ENCODE results near the gene METTL26. TPM values are rescaled to one million over a fixed set of nuclear protein-coding genes. Genes with fewer than 3 reads are reported as not detected.

METTL26 gene
- polyA plus RNA-seq, 2 of the 4 experiments (the other 2 are of a cell fraction) = 47.2 to 78.3 TPM

DNA sequence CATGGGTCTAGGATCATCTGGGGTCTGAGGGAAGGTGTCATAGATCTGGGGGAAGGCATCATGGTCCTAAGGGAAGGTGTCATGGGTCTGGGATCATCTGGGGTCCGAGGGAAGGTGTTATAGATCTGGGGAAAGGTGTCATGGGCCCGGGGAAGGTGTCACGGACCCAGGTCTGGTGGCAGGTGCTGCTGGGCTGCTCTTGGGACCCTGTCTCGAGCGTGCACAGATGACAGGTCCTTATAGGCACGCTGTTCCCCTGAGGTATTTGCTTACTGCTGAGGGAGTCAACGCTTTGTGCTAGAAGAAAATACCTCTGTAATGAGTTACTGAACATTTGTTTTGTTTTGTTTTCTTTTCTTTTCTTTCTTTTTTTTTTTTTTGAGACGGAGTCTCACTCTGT, 44.9 kb downstream of the METTL26 start (continued):
- TF ChIP-seq, protein P1, sequence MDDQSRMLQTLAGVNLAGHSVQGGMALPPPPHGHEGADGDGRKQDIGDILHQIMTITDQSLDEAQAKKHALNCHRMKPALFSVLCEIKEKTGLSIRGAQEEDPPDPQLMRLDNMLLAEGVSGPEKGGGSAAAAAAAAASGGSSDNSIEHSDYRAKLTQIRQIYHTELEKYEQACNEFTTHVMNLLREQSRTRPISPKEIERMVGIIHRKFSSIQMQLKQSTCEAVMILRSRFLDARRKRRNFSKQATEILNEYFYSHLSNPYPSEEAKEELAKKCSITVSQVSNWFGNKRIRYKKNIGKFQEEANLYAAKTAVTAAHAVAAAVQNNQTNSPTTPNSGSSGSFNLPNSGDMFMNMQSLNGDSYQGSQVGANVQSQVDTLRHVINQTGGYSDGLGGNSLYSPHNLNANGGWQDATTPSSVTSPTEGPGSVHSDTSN (IDR thresholded peaks at IDR 0.05) = no peak
- TF ChIP-seq RCOR1 (IDR thresholded peaks at IDR 0.05; ENCODE audit: low read depth, low read length) (no peak), ZSCAN20 (CRISPR knock-in tag; IDR thresholded peaks at IDR 0.05) (no peak)
- TF ChIP-seq, protein P2, sequence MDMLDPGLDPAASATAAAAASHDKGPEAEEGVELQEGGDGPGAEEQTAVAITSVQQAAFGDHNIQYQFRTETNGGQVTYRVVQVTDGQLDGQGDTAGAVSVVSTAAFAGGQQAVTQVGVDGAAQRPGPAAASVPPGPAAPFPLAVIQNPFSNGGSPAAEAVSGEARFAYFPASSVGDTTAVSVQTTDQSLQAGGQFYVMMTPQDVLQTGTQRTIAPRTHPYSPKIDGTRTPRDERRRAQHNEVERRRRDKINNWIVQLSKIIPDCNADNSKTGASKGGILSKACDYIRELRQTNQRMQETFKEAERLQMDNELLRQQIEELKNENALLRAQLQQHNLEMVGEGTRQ (IDR thresholded peaks at IDR 0.05) = no peak

DNA sequence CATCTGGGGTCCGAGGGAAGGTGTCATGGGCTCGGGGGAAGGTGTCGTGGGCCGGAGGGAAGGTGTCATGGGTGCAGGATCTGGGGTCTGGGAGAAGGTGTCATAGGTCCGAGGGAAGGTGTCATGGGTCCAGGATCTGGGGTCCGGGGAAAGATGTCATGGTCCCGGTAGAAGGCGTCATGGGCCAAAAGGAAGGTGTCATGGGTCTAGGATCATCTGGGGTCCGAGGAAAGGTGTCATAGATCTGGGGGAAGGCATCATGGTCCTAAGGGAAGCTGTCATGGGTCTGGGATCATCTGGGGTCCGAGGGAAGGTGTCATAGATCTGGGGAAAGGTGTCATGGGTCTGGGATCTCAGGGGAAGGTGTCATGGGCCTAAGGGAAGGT, 45.3 kb downstream of the METTL26 start:
- H3K4me3 ChIP-seq = peak overlapping the region; percentile 90
- no peak for DNase-seq (ENCODE audit: low read depth in 1 of 2, low spot score in 1 of 2)
- WGBS (ENCODE audit: missing lambda C conversion rate) = 66% methylated on average over 10 of the region's 10 CpGs
- ChIA-PET POLR2A (interaction anchor here (0.8 to 1.2 kb wide), 3 partner anchors 31 to 46 kb away, joined by 3 to 4 read pairs (median 4); partner anchors contain the start of gene METTL26), CTCF (interaction anchor here (0.8 to 3.1 kb wide), 10 partner anchors 10 to 71 kb away, joined by 3 to 14 read pairs (median 4); no protein-coding TSS in a partner anchor)
- H3K4me2 ChIP-seq = peak overlapping the region; percentile 96
- TF ChIP-seq SREBF2 (IDR thresholded peaks at IDR 0.05) = no peak
- TF ChIP-seq, protein P3, sequence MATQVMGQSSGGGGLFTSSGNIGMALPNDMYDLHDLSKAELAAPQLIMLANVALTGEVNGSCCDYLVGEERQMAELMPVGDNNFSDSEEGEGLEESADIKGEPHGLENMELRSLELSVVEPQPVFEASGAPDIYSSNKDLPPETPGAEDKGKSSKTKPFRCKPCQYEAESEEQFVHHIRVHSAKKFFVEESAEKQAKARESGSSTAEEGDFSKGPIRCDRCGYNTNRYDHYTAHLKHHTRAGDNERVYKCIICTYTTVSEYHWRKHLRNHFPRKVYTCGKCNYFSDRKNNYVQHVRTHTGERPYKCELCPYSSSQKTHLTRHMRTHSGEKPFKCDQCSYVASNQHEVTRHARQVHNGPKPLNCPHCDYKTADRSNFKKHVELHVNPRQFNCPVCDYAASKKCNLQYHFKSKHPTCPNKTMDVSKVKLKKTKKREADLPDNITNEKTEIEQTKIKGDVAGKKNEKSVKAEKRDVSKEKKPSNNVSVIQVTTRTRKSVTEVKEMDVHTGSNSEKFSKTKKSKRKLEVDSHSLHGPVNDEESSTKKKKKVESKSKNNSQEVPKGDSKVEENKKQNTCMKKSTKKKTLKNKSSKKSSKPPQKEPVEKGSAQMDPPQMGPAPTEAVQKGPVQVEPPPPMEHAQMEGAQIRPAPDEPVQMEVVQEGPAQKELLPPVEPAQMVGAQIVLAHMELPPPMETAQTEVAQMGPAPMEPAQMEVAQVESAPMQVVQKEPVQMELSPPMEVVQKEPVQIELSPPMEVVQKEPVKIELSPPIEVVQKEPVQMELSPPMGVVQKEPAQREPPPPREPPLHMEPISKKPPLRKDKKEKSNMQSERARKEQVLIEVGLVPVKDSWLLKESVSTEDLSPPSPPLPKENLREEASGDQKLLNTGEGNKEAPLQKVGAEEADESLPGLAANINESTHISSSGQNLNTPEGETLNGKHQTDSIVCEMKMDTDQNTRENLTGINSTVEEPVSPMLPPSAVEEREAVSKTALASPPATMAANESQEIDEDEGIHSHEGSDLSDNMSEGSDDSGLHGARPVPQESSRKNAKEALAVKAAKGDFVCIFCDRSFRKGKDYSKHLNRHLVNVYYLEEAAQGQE (IDR thresholded peaks at IDR 0.05) = no peak
- no peak for TF ChIP-seq NR3C1 (IDR thresholded peaks at IDR 0.05)
- TF ChIP-seq ZNF302 (CRISPR knock-in tag; IDR thresholded peaks at IDR 0.05) = no peak
- TF ChIP-seq, protein P4, sequence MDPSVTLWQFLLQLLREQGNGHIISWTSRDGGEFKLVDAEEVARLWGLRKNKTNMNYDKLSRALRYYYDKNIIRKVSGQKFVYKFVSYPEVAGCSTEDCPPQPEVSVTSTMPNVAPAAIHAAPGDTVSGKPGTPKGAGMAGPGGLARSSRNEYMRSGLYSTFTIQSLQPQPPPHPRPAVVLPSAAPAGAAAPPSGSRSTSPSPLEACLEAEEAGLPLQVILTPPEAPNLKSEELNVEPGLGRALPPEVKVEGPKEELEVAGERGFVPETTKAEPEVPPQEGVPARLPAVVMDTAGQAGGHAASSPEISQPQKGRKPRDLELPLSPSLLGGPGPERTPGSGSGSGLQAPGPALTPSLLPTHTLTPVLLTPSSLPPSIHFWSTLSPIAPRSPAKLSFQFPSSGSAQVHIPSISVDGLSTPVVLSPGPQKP (IDR thresholded peaks at IDR 0.05; ENCODE audit: low read depth, low read length) = no peak
- TF ChIP-seq, protein P5, sequence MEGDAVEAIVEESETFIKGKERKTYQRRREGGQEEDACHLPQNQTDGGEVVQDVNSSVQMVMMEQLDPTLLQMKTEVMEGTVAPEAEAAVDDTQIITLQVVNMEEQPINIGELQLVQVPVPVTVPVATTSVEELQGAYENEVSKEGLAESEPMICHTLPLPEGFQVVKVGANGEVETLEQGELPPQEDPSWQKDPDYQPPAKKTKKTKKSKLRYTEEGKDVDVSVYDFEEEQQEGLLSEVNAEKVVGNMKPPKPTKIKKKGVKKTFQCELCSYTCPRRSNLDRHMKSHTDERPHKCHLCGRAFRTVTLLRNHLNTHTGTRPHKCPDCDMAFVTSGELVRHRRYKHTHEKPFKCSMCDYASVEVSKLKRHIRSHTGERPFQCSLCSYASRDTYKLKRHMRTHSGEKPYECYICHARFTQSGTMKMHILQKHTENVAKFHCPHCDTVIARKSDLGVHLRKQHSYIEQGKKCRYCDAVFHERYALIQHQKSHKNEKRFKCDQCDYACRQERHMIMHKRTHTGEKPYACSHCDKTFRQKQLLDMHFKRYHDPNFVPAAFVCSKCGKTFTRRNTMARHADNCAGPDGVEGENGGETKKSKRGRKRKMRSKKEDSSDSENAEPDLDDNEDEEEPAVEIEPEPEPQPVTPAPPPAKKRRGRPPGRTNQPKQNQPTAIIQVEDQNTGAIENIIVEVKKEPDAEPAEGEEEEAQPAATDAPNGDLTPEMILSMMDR (IDR thresholded peaks at IDR 0.05) = no peak
- TF ChIP-seq FOXS1 (CRISPR knock-in tag; IDR thresholded peaks at IDR 0.05) = no peak
- TF ChIP-seq HDAC2 (IDR thresholded peaks at IDR 0.05) = no peak
- TF ChIP-seq CBX8 (IDR thresholded peaks at IDR 0.05) = no peak
- TF ChIP-seq EHMT2 (IDR thresholded peaks at IDR 0.05; ENCODE audit: low read depth) = no peak
- no peak for TF ChIP-seq MAZ (IDR thresholded peaks at IDR 0.05; ENCODE audit: borderline replicate concordance, low read depth, low read length)
- TF ChIP-seq FOSB (CRISPR knock-in tag; IDR thresholded peaks at IDR 0.05) = no peak
- TF ChIP-seq POLR2A (IDR thresholded peaks at IDR 0.05; ENCODE audit: low read length) = no peak
- TF ChIP-seq, protein P6, sequence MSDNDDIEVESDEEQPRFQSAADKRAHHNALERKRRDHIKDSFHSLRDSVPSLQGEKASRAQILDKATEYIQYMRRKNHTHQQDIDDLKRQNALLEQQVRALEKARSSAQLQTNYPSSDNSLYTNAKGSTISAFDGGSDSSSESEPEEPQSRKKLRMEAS (IDR thresholded peaks at IDR 0.05) = no peak
- TF ChIP-seq CHD2 (IDR thresholded peaks at IDR 0.05; ENCODE audit: low read length, partially characterized antibody) = no peak
- TF ChIP-seq, protein P1 (IDR thresholded peaks at IDR 0.05) = no peak
- TF ChIP-seq MYC (IDR thresholded peaks at IDR 0.05; ENCODE audit: borderline replicate concordance, low read length) = no peak
- no peak for TF ChIP-seq ZC3H11A (IDR thresholded peaks at IDR 0.05)
- TF ChIP-seq, protein P7, sequence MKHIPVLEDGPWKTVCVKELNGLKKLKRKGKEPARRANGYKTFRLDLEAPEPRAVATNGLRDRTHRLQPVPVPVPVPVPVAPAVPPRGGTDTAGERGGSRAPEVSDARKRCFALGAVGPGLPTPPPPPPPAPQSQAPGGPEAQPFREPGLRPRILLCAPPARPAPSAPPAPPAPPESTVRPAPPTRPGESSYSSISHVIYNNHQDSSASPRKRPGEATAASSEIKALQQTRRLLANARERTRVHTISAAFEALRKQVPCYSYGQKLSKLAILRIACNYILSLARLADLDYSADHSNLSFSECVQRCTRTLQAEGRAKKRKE (CRISPR knock-in tag; IDR thresholded peaks at IDR 0.05; ENCODE audit: low read depth) = no peak
- ATAC-seq = no peak
- peak overlapping the region; percentile 80 to 93; a peak in 4 of 6 replicates for H3K27ac ChIP-seq
- H3K9me3 ChIP-seq = no peaks in the 10 kb centered on the region
- peaks cover 35% of the 10 kb centered on the region for H3K4me1 ChIP-seq
- FAIRE-seq = no peak

Data from A549 (cell line).